Measurements from ENCODE around the gene ZFTA. TPM values are rescaled to one million over a fixed set of nuclear protein-coding genes. Genes with fewer than 3 reads are reported as not detected.

ZFTA gene
- total and polyA plus RNA-seq, 2 donors (not counting 3 experiments of a cell fraction or from before 2014, with no cell fraction given): 9.9 to 25.2 TPM

DNA sequence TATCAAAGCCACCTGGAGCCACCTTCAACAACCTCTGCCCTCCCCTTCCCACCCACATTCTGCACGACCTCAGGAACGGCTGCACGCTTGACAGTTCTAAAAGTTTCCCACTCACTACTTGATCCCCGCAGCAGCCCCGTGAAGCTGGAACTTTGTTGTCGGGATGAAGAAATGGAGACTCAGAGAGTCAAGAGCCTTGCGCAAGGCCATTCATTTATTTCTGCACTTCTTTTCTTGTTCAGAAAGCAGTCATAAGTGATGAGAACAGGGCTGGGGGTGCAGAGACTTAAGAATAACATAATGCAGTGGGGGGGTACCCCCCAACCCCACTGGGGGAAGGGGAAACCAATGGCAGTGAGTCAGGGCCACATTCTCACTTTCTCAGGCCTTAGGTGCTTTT, 2.2 kb upstream of the ZFTA start:
- Histone ChIP-seq H2AFZ (ENCODE audit: low read depth, low read length) (no peak overlapping the region), H3K9ac (replicated peaks; ENCODE audit: extremely low read depth, insufficient read depth, low read length) (no peak overlapping the region), H3K9me1 (replicated peaks; ENCODE audit: control insufficient read depth, extremely low read depth, insufficient read depth, low read length) (no peaks in the 10 kb centered on the region), H3K27ac (ENCODE audit: insufficient read depth, low read depth, low read length) (no peak overlapping the region), H3K4me2 (ENCODE audit: insufficient read depth, low read length) (no peak overlapping the region), H4K20me1 (replicated peaks; ENCODE audit: control insufficient read depth, extremely low read depth, insufficient read depth, low read length) (no peaks in the 10 kb centered on the region), H3K4me3 (replicated peaks in 1 of 3; ENCODE audit: insufficient read depth in 1 of 3, low read depth in 1 of 3, low read length in 3 of 3) (no peak overlapping the region), H3K36me3 (ENCODE audit: control insufficient read depth in 2 of 2, extremely low read depth in 1 of 2, insufficient read depth in 2 of 2, low read length in 2 of 2) (no peaks in the 10 kb centered on the region), H3K9me3 (replicated peaks; ENCODE audit: control insufficient read depth, insufficient read depth, low read length) (no peaks in the 10 kb centered on the region), H3K4me1 (ENCODE audit: control insufficient read depth, extremely low read depth, insufficient read depth, low read length) (peaks cover 18% of the 10 kb centered on the region), H3K79me2 (ENCODE audit: control insufficient read depth, insufficient read depth, low read length) (peaks cover 15% of the 10 kb centered on the region), H3K27me3 (ENCODE audit: control insufficient read depth in 2 of 2, insufficient read depth in 2 of 2, low read length in 2 of 2) (peaks cover 5 to 6% of the 10 kb centered on the region in 2 experiments)
- DNase-seq (ENCODE audit: low read depth, low spot score): no peak
- no peak for FAIRE-seq
- ChIA-PET CTCF (no interaction called here), POLR2A (no interaction called here)
- intact Hi-C loops (cut with micrococcal nuclease): no loop called here
- dilution Hi-C loops (cut with MboI; ENCODE audit: extremely low pct_ligation_motif_present, low sequenced_read_pairs): no loop called here
- no TSS peak for BruUV-seq (replicated peaks)
- TF ChIP-seq GATA2 (IDR thresholded peaks at IDR 0.05; ENCODE audit: insufficient read depth, insufficient read length, low read depth, low read length) (no peak), JUN (IDR thresholded peaks at IDR 0.05; ENCODE audit: borderline replicate concordance, insufficient read depth, insufficient read length, low read depth) (no peak), POLR2AphosphoS5 (IDR thresholded peaks at IDR 0.05; ENCODE audit: insufficient read depth, low read depth, low read length) (no peak), POLR2A (IDR thresholded peaks at IDR 0.05; ENCODE audit: low read depth, low read length) (no peak), FOS (IDR thresholded peaks at IDR 0.05; ENCODE audit: borderline replicate concordance, insufficient read depth, low read length) (no peak)

DNA sequence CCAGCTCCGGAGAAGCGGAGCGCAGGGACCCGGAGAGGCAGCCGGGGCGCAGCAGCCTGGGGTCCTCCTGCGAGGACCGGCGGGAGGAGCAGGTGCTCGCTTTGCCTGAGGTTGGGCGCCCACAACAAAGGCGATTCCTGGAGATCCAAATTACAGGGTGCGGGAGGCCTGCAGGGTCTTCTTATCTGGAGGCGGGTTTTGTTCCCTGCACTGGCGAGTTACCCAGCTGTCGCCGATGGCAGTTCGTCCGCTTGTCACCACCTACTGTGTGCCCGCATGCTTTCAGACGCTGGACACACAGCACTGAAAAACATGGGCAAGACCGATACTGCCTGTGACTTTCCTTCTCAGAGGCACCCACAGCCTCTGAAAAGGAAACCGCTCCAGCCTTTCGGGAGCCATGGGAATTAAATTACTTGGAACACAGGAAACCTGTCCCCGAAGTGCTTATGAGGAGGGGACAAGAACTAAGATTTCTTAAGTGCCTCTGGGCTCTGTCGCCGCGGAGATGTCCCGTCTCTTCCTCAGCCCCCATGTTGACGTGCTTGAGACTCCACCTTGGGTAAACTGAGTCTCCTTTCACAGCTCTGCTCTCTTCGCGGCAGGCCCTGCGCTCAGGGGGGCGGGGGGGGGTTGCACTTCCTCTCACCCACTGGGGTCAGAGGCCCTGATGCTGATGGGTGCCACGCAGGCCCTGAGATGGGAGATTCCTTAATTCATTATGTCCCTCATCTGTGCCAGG, 1.3 kb upstream of the ZFTA start:
- DNase-seq (ENCODE audit: low read depth, low spot score): peak; percentile 21
- TF ChIP-seq, protein P1, sequence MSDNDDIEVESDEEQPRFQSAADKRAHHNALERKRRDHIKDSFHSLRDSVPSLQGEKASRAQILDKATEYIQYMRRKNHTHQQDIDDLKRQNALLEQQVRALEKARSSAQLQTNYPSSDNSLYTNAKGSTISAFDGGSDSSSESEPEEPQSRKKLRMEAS (IDR thresholded peaks at IDR 0.05; ENCODE audit: insufficient read depth, insufficient read length): no peak
- TF ChIP-seq FOS (IDR thresholded peaks at IDR 0.05; ENCODE audit: borderline replicate concordance, insufficient read depth, low read length): no peak
- no peak for TF ChIP-seq POLR2A (IDR thresholded peaks at IDR 0.05; ENCODE audit: low read depth, low read length)
- no peak for TF ChIP-seq EZH2 (IDR thresholded peaks at IDR 0.05; ENCODE audit: borderline replicate concordance, low read depth, low read length, severe bottlenecking)
- no peak for TF ChIP-seq GATA2 (IDR thresholded peaks at IDR 0.05; ENCODE audit: insufficient read depth, insufficient read length, low read depth, low read length)
- TF ChIP-seq, protein P2, sequence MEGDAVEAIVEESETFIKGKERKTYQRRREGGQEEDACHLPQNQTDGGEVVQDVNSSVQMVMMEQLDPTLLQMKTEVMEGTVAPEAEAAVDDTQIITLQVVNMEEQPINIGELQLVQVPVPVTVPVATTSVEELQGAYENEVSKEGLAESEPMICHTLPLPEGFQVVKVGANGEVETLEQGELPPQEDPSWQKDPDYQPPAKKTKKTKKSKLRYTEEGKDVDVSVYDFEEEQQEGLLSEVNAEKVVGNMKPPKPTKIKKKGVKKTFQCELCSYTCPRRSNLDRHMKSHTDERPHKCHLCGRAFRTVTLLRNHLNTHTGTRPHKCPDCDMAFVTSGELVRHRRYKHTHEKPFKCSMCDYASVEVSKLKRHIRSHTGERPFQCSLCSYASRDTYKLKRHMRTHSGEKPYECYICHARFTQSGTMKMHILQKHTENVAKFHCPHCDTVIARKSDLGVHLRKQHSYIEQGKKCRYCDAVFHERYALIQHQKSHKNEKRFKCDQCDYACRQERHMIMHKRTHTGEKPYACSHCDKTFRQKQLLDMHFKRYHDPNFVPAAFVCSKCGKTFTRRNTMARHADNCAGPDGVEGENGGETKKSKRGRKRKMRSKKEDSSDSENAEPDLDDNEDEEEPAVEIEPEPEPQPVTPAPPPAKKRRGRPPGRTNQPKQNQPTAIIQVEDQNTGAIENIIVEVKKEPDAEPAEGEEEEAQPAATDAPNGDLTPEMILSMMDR (IDR thresholded peaks at IDR 0.05; ENCODE audit: extremely low read depth in 1 of 2, insufficient read depth in 1 of 2, low read depth in 1 of 2, low read length in 2 of 2): no peak
- no peak for TF ChIP-seq MYC (IDR thresholded peaks at IDR 0.05; ENCODE audit: low read depth, low read length)
- dilution Hi-C loops (cut with MboI; ENCODE audit: extremely low pct_ligation_motif_present, low sequenced_read_pairs) (no loop called here), intact Hi-C loops (cut with micrococcal nuclease) (no loop called here)
- ChIA-PET POLR2A (no interaction called here), CTCF (interaction anchor here (0.6 to 4.6 kb wide), 5 partner anchors 67 to 1908 kb away, joined by 3 to 55 read pairs (median 8); partner anchors contain the start of genes MARK2 and NAA40)
- H3K9me1 ChIP-seq (replicated peaks; ENCODE audit: control insufficient read depth, extremely low read depth, insufficient read depth, low read length): no peaks in the 10 kb centered on the region
- no peak overlapping the region for H3K27ac ChIP-seq (ENCODE audit: insufficient read depth, low read depth, low read length)
- H3K4me3 ChIP-seq (replicated peaks in 1 of 3; ENCODE audit: insufficient read depth in 1 of 3, low read depth in 1 of 3, low read length in 3 of 3): peak overlapping the region in 2 of 3 experiments; percentile 55 to 84
- H3K9ac ChIP-seq (replicated peaks; ENCODE audit: extremely low read depth, insufficient read depth, low read length): no peak overlapping the region
- H3K9me3 ChIP-seq (replicated peaks; ENCODE audit: control insufficient read depth, insufficient read depth, low read length): no peaks in the 10 kb centered on the region
- H3K4me2 ChIP-seq (ENCODE audit: insufficient read depth, low read length): peak overlapping the region; percentile 65
- H2AFZ ChIP-seq (ENCODE audit: low read depth, low read length): peak overlapping the region; percentile 79
- H3K36me3 ChIP-seq (ENCODE audit: control insufficient read depth in 2 of 2, extremely low read depth in 1 of 2, insufficient read depth in 2 of 2, low read length in 2 of 2): peaks cover under 1 to 3% of the 10 kb centered on the region in 2 experiments
- peaks cover 5 to 6% of the 10 kb centered on the region in 2 experiments for H3K27me3 ChIP-seq (ENCODE audit: control insufficient read depth in 2 of 2, insufficient read depth in 2 of 2, low read length in 2 of 2)
- no peak for FAIRE-seq
- no TSS peak for BruUV-seq (replicated peaks)
- peaks cover 15% of the 10 kb centered on the region for H3K79me2 ChIP-seq (ENCODE audit: control insufficient read depth, insufficient read depth, low read length)
- H4K20me1 ChIP-seq (replicated peaks; ENCODE audit: control insufficient read depth, extremely low read depth, insufficient read depth, low read length): no peaks in the 10 kb centered on the region
- peaks cover 18% of the 10 kb centered on the region for H3K4me1 ChIP-seq (ENCODE audit: control insufficient read depth, extremely low read depth, insufficient read depth, low read length)
